GM12873 (cell line): ENCODE measurements around the gene CNOT10.

Experiments used
- CTCF ChIP-seq: IDR thresholded peaks from 2 replicates; pipeline ENCODE4 v1.5.1; 2012; ENCODE audit warnings: low read depth, mild to moderate bottlenecking, moderate library complexity, low read length, control low read depth; ENCODE audit not compliant: insufficient read depth; ENCODE audit errors: missing control alignments

Gene CNOT10

DNA sequence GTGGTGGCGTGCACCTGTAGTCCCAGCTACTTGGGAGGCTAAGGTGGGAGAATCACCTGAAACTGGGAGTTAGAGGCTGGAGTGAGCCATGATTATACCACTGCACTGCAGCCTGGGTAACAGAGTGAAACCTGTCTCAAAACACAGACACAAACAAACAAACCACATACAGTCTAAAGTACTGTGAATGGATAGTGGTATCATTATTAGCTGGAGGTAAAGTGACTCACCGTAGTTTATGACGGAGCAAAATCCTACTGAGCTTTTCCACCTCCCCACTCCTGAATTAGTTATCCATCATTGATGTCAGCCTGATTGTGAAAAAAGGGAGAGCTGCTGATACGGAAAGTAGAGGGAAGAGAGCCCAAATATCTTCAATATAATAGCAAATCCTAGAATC is 3.2 kb upstream of the CNOT10 start:
- TF ChIP-seq CTCF: no peak

DNA sequence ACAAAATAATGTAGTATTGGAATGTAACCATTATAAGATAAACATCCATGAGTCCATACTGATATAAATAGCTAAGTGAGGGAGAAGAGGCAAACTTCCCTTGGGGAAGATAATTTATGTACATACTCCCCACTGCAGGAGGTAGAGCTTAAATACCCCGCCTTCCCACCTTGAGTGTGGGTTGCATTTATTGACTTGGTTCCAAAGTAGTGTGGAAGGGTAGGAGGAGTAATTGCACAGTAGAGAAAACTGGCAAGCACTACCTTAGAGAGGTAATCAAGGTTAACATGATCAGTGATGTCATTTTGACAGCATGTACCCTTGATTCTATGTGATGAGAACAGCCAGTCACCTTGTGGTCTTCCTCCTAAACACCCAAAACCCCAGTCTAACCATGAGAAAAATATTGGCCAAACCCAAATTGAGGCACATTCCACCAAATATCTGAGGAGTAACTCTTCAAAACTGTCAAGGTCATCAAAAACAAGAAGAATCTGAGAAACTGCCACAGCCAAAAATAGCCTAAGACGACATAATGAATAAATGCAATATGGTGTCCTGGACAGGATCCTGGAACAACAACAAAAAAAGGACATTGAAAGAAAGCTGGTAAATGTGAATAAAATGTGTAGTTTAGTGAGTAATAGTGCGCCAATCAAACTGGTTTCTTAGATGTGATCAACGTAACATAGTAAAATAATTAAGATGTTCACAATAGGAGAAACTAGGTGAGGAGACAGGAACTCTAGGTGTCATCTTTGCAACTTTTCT is 774 bp upstream of the CNOT10 start:
- no peak for TF ChIP-seq CTCF

GRCh38 chr3:32685543-32686185 is 676 bp downstream of the CNOT10 start:
- TF ChIP-seq CTCF: no peak

- TF ChIP-seq CTCF: no peak
These were observed 1.7 kb downstream of the CNOT10 start for GRCh38 chr3:32686713-32687112.

- TF ChIP-seq CTCF: no peak
These were observed 6.9 kb downstream of the CNOT10 start for GRCh38 chr3:32691847-32692246.

DNA sequence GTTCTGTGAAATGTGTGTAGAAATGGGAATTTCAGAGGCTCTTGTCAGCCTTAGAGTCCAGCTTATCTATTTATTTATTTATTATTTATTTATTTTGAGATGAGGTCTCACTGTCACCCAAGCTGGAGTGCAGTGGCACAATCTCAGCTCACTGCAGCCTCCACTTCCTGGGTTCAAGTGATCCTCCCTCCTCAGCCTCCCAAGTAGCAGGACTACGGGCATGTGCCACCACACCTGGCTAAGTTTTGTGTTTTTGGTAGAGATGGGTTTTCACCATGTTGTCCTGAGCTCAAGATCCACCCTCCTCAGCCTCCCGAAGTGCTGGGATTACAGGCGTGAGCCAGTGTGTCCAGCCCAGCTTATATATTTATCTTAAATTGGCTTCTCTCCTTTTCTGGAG is 11.5 kb downstream of the CNOT10 start:
- TF ChIP-seq CTCF: no peak

DNA sequence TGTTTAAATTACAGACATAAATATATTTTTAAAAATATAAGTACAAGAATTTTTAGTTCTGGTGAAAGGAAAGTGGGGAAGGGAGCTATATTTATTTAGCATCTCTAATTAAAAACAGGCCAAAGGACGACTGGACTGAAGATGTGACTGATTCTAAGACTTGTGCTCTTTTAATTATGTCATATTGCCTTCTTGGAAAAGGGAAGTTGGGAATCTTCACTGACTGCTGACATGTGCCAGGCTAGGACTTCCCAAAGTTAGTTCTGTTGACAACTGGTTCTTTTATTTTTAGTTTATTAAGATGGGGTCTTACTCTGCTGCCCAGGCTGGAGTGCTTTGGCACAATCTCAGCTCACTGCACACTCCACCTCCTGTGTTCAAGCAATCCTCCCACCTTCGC is 13.5 kb downstream of the CNOT10 start:
- TF ChIP-seq CTCF: no peak
